K562 (cell line): ENCODE results near the gene COL11A2. TPM values are rescaled to one million over a fixed set of nuclear protein-coding genes. Genes with fewer than 3 reads are reported as not detected.

Source experiments
- ATAC-seq: fragments of 200-7000 bp; cut with Tn5 transposase; 3 replicates; pipeline ENCODE4 v1.9.1; 2020; ENCODE audit warnings: moderate library complexity
- BruUV-seq: library from RNA; stranded (reverse); fragments of 400-500 nt; replicated peaks from 2 replicates; lab custom pipeline; 2021; lab: Mats Ljungman, UMichigan
- CTCF ChIA-PET: fragments of 300-600 bp; formaldehyde crosslinking; extraction: SDS; loops from one replicate; lab custom pipeline; 2021; ENCODE audit warnings: low intra/inter-chr PET ratio; lab: Yijun Ruan, JAX
- POLR2A ChIA-PET: fragments of 300-600, 350-650 bp; sonication (Branson Sonifier 250); formaldehyde crosslinking; extraction: SDS; loops from one replicate; lab custom pipeline; 2021; ENCODE audit warnings: antibody characterized with exemption, inconsistent platforms; lab: Yijun Ruan, JAX
- DNase-seq, 4 experiments: peaks; one replicate each; pipeline versions ENCODE4 v3.0.0 to v3.0.0-alpha.2; 2011 to 2018; ENCODE audit warnings: low spot score in 3 of 4, mixed read lengths in 3 of 4; ENCODE audit errors: extremely low read depth in 1 of 4
- FAIRE-seq: peaks from 2 replicates; lab custom pipeline; 2011; peaks lifted over from hg19 to GRCh38; lab: Jason Lieb, UNC
- H2AFZ ChIP-seq: 2 replicates; pipeline ENCODE4 v1.6.0; 2011; ENCODE audit warnings: low read depth, low read length, control low read depth, inconsistent platforms
- H3K27ac ChIP-seq: fragments of 200-600 bp; 3 replicates; pipeline ENCODE4 v1.8.0; 2011; ENCODE audit warnings: low read depth, mild to moderate bottlenecking, control low read depth, inconsistent platforms, low read length, moderate library complexity, mixed read lengths; ENCODE audit errors: extremely low read depth
- H3K27me3 ChIP-seq, 2 experiments: fragments of 300-600 bp in 1 of 2; 2 replicates in 1 of 2; 3 replicates in 1 of 2; pipeline versions ENCODE4 v1.6.0 to v1.8.0; 2011; ENCODE audit warnings: inconsistent platforms in 2 of 2, low read length in 2 of 2, mild to moderate bottlenecking in 1 of 2, mixed read lengths in 1 of 2, moderate library complexity in 1 of 2; ENCODE audit not compliant: control insufficient read depth in 2 of 2, insufficient read depth in 2 of 2
- H3K36me3 ChIP-seq: fragments of 300-600 bp; 3 replicates; pipeline ENCODE4 v1.8.0; 2011; ENCODE audit warnings: mild to moderate bottlenecking, low read length, inconsistent platforms; ENCODE audit not compliant: control insufficient read depth, insufficient read depth
- H3K4me1 ChIP-seq, 2 experiments: fragments of 200-600 bp in 1 of 2; replicated peaks in 1 of 2; 2 replicates in 1 of 2; 3 replicates in 1 of 2; pipeline versions ENCODE4 v1.5.1 to v1.8.0; 2011; ENCODE audit warnings: inconsistent platforms in 2 of 2, low read length in 2 of 2, mild to moderate bottlenecking in 1 of 2, mixed read lengths in 1 of 2, moderate library complexity in 1 of 2; ENCODE audit not compliant: control insufficient read depth in 2 of 2, insufficient read depth in 2 of 2
- H3K4me2 ChIP-seq: 2 replicates; pipeline ENCODE4 v1.6.1; 2011; ENCODE audit warnings: low read length, control low read depth, inconsistent platforms, mixed read lengths; ENCODE audit not compliant: insufficient read depth
- H3K4me3 ChIP-seq: fragments of 200-600 bp; sonication (generic), shearing (Covaris generic); 2 replicates; pipeline ENCODE4 v1.5.1; 2016; ENCODE audit warnings: control low read depth, inconsistent platforms
- H3K79me2 ChIP-seq: fragments of 200-600 bp; 3 replicates; pipeline ENCODE4 v1.8.0; 2011; ENCODE audit warnings: low read length, inconsistent platforms; ENCODE audit not compliant: control insufficient read depth, insufficient read depth
- H3K9ac ChIP-seq, 2 experiments: 2 replicates each; pipeline versions ENCODE4 v1.6.0 to v1.6.1; 2011; ENCODE audit warnings: low read depth in 2 of 2, low read length in 2 of 2, control low read depth in 1 of 2, inconsistent platforms in 1 of 2, mild to moderate bottlenecking in 1 of 2, mixed read lengths in 1 of 2; ENCODE audit not compliant: insufficient read depth in 1 of 2
- H3K9me1 ChIP-seq: one replicate; pipeline ENCODE4 v1.6.0; 2011; ENCODE audit warnings: inconsistent platforms, mild to moderate bottlenecking, low read length, moderate library complexity; ENCODE audit not compliant: control insufficient read depth, insufficient read depth
- H3K9me3 ChIP-seq: replicated peaks from 2 replicates; pipeline ENCODE4 v1.5.1; 2011; ENCODE audit warnings: low read depth, low read length, inconsistent platforms; ENCODE audit not compliant: control insufficient read depth, insufficient read depth
- H4K20me1 ChIP-seq: replicated peaks from 2 replicates; pipeline ENCODE4 v1.6.1; 2011; ENCODE audit warnings: low read length, inconsistent platforms, mixed read lengths; ENCODE audit not compliant: control insufficient read depth, insufficient read depth
- ARID1B ChIP-seq: fragments of 450-650 bp; IDR thresholded peaks from 2 replicates; pipeline ENCODE4 v1.6.1; 2016; ENCODE audit warnings: antibody characterized with exemption, mild to moderate bottlenecking, inconsistent platforms
- BCOR ChIP-seq: fragments of 450-650 bp; IDR thresholded peaks from 2 replicates; pipeline ENCODE4 v1.6.1; 2016
- CHAMP1 ChIP-seq: fragments of 450-650 bp; IDR thresholded peaks from 2 replicates; pipeline ENCODE4 v1.6.1; 2016; ENCODE audit warnings: mild to moderate bottlenecking
- COPS2 ChIP-seq: fragments of 450-650 bp; conservative IDR thresholded peaks from 2 replicates; pipeline ENCODE4 v1.6.1; 2016; ENCODE audit warnings: mild to moderate bottlenecking, moderate library complexity
- ERF ChIP-seq: fragments of 450-650 bp; formaldehyde crosslinking; IDR thresholded peaks from 2 replicates; pipeline ENCODE4 v1.4.0; 2020; ENCODE audit warnings: mild to moderate bottlenecking, mixed read lengths
- GABPB1 ChIP-seq: sonication (generic); formaldehyde crosslinking; IDR thresholded peaks from 2 replicates; pipeline ENCODE4 v1.8.0; 2022; ENCODE audit warnings: mild to moderate bottlenecking, missing genetic modification reagents
- HMGN3 ChIP-seq: IDR thresholded peaks from 2 replicates; pipeline ENCODE4 v1.6.1; 2011; ENCODE audit warnings: borderline replicate concordance, low read depth, mild to moderate bottlenecking, mixed read lengths, low read length; ENCODE audit not compliant: insufficient read length; ENCODE audit errors: extremely low read depth
- MAZ ChIP-seq, 2 experiments: fragments of 450-650 bp in 1 of 2; sonication (generic) in 1 of 2; formaldehyde crosslinking; IDR thresholded peaks in 1 of 2; conservative IDR thresholded peaks in 1 of 2; 2 replicates each; pipeline versions ENCODE4 v1.4.0 to v1.5.0; 2020; ENCODE audit warnings: mild to moderate bottlenecking in 1 of 2, missing genetic modification reagents in 1 of 2
- MED1 ChIP-seq: sonication (generic); formaldehyde crosslinking; IDR thresholded peaks from 2 replicates; pipeline ENCODE4 v1.8.1; 2023; ENCODE audit warnings: missing genetic modification reagents, borderline replicate concordance
- OTX1 ChIP-seq: fragments of 450-650 bp; formaldehyde crosslinking; IDR thresholded peaks from 2 replicates; pipeline ENCODE4 v1.4.0; 2022; ENCODE audit warnings: mild to moderate bottlenecking
- POLR2A ChIP-seq: fragments of 450-650 bp; conservative IDR thresholded peaks from 2 replicates; pipeline ENCODE4 v1.6.1; 2016
- POLR2AphosphoS5 ChIP-seq: IDR thresholded peaks from 2 replicates; pipeline ENCODE4 v1.6.1; 2011; ENCODE audit warnings: mild to moderate bottlenecking, low read depth, low read length, moderate library complexity; ENCODE audit not compliant: control insufficient read depth, insufficient read depth
- RBFOX2 ChIP-seq: fragments of 200-400 bp; formaldehyde crosslinking; IDR thresholded peaks from 2 replicates; pipeline ENCODE4 v1.6.1; 2017; ENCODE audit warnings: low read depth, mild to moderate bottlenecking, low read length, moderate library complexity
- SMAD3 ChIP-seq: fragments of 450-650 bp; formaldehyde crosslinking; conservative IDR thresholded peaks from 2 replicates; pipeline ENCODE4 v1.4.0; 2020; ENCODE audit warnings: mild to moderate bottlenecking
- SPI1 ChIP-seq: IDR thresholded peaks from 2 replicates; pipeline ENCODE4 v1.6.1; 2011; ENCODE audit warnings: low read depth, low read length, control low read depth, borderline replicate concordance
- SUPT5H ChIP-seq: fragments of 450-650 bp; IDR thresholded peaks from 2 replicates; pipeline ENCODE4 v1.6.1; 2016
- ZNF444 ChIP-seq: fragments of 250-450 bp; sonication (Bioruptor Pico); IDR thresholded peaks from 2 replicates; pipeline ENCODE4 v1.4.0; 2020; ENCODE audit warnings: mild to moderate bottlenecking, moderate library complexity
- ZNF740 ChIP-seq, 3 experiments: fragments of 200-800 bp in 1 of 3; sonication (Bioruptor generic) in 1 of 3; sonication (generic) in 1 of 3; formaldehyde crosslinking in 1 of 3; IDR thresholded peaks; 2 replicates each; pipeline versions ENCODE4 v1.6.1 to v1.8.0; 2016 to 2022; ENCODE audit warnings: mild to moderate bottlenecking in 2 of 3, missing compliant biosample characterization in 2 of 3, missing genetic modification characterization in 2 of 3, missing genetic modification reagents in 1 of 3
- WGBS: fragments of 100-300 bp; shearing (Covaris generic); methylation state at CpG from one replicate; pipeline ENCODE4 v1.1.6; 2016; ENCODE audit warnings: low coverage, mixed read lengths; ENCODE audit not compliant: insufficient coverage; ENCODE audit errors: missing lambda C conversion rate; 5-methylcytosine and 5-hydroxymethylcytosine counted together
- in situ Hi-C: fragments of 300-500 bp; cut with MboI; formaldehyde crosslinking; loops from 4 replicates; pipeline ENCODE4 v1.15.0; 2018; ENCODE audit warnings: inconsistent platforms, mixed read lengths
- intact Hi-C: fragments of 100-400 bp; cut with micrococcal nuclease; formaldehyde crosslinking; loops from 2 replicates; pipeline ENCODE4 v1.14.2; 2022
- polyA plus RNA-seq, 8 experiments: library from polyadenylated mRNA; depleted of rRNA in 4 of 8; stranded (reverse) in 5 of 8; unstranded in 3 of 8; fragments of >200 nt; fragmentation: Nextera tagmentation in 2 of 8; fragmentation: Illumina TruSeq in 1 of 8; extraction: Ambion mirVana in 2 of 8; extraction: Trizol in 1 of 8; gene quantifications; 2 replicates each; pipeline versions ENCODE4 v1.2.1 to v1.2.3, GENCODE V29; 2011 to 2014; ENCODE audit warnings: inconsistent platforms in 1 of 8, missing spikeins in 1 of 8
- total RNA-seq, 7 experiments: library from RNA; depleted of rRNA in 6 of 7; stranded (reverse); fragments of >200 nt in 6 of 7; fragmentation: Illumina TruSeq in 2 of 7; extraction: Trizol in 2 of 7; gene quantifications; 2 replicates each; pipeline versions ENCODE4 v1.2.1 to v1.2.3, GENCODE V29; 2011 to 2021; ENCODE audit warnings: low replicate concordance in 1 of 7

COL11A2 gene
- total and polyA plus RNA-seq, 9 of the 15 experiments (the other 6 are each of a cell fraction or from before 2014, with no cell fraction given): 0.04 to 0.35 (median 0.09) TPM; not detected in 1

- no TSS peak for BruUV-seq
- POLR2A ChIA-PET: interaction anchor here (0.9 to 1.2 kb wide), 3 partner anchors 20 to 35 kb away, joined by 3 to 4 read pairs (median 3); no protein-coding TSS in a partner anchor
- WGBS: 54% methylated on average over 33 of the region's 43 CpGs
- H4K20me1 ChIP-seq: no peaks in the 10 kb centered on the region
- CTCF ChIA-PET: no interaction called here
- intact Hi-C loops (no loop called here), in situ Hi-C loops (no loop called here)
- H3K27me3 ChIP-seq: peaks cover 4 to 8% of the 10 kb centered on the region in 2 experiments; a peak in 3 of 5 replicates
- peak; percentile 7 for ATAC-seq
- H3K4me1 ChIP-seq: peaks cover 4 to 34% of the 10 kb centered on the region in 2 experiments; a peak in 2 of 5 replicates
- H3K4me2 ChIP-seq: no peak overlapping the region
- peak overlapping the region in 1 of 2 experiments; percentile 69; a peak in 2 of 4 replicates for H3K9ac ChIP-seq
- no peak overlapping the region for H3K4me3 ChIP-seq
- FAIRE-seq: no peak
- no peaks in the 10 kb centered on the region for H3K9me1 ChIP-seq
- H3K27ac ChIP-seq: no peak overlapping the region
- H3K9me3 ChIP-seq: no peaks in the 10 kb centered on the region
- no peak overlapping the region for H2AFZ ChIP-seq
- H3K79me2 ChIP-seq: peaks cover 7% of the 10 kb centered on the region; the same call in 2 of the 3 replicates
- peak in 1 of 4 experiments; percentile 22 for DNase-seq
- H3K36me3 ChIP-seq: peaks cover 28% of the 10 kb centered on the region; the same call in 2 of the 3 replicates
- 0 out of 4 replicates have a peak, but pooled peaks of 1 of the 2 experiments have one; percentile 36 for TF ChIP-seq MAZ (CRISPR knock-in tag; conservative IDR thresholded peaks at IDR 0.05 in 1 of 2, IDR thresholded peaks at IDR 0.05 in 1 of 2)
- no peak for TF ChIP-seq ZNF740 (CRISPR knock-in tag; IDR thresholded peaks at IDR 0.05)
- TF ChIP-seq ZNF740 (tag; IDR thresholded peaks at IDR 0.05): no peak
- peak; percentile 56 for TF ChIP-seq POLR2A
- TF ChIP-seq MED1 (CRISPR knock-in tag): no peak
- TF ChIP-seq POLR2AphosphoS5: 0 out of 2 replicates have a peak, but pooled peaks have one; percentile 11
- peak; percentile 44; the same call in 1 of the 2 replicates for TF ChIP-seq SUPT5H
- no peak for TF ChIP-seq ZNF444
- TF ChIP-seq RBFOX2: peak; percentile 55
- no peak for TF ChIP-seq SMAD3 (CRISPR knock-in tag)
- no peak for TF ChIP-seq GABPB1 (CRISPR knock-in tag)
- no peak for TF ChIP-seq BCOR
- TF ChIP-seq OTX1 (CRISPR knock-in tag): no peak
- TF ChIP-seq ERF (CRISPR knock-in tag): peak; percentile 81; the same call in 1 of the 2 replicates
- TF ChIP-seq SPI1: peak; percentile 54; the same call in 1 of the 2 replicates
- TF ChIP-seq ARID1B: no peak
- TF ChIP-seq CHAMP1: no peak
- TF ChIP-seq HMGN3: peak; percentile 50
- TF ChIP-seq COPS2: no peak
These were observed 21.1 kb upstream of the COL11A2 start for GRCh38 chr6:33213166-33213988.
